HCT116 (cell line): Measurements from ENCODE around the gene GPX3.
A peak's percentile ranks its signal among the peaks of the same experiment; 100 is the strongest.

Experiments
- CEBPB ChIP-seq: IDR thresholded peaks from 2 replicates; pipeline ENCODE4 v1.6.1; 2012; ENCODE audit warnings: low read depth
- EGR1 ChIP-seq: IDR thresholded peaks from 2 replicates; pipeline ENCODE4 v1.6.1; 2012; ENCODE audit warnings: low read depth
- EZH2 ChIP-seq: fragments of 200-600 bp; sonication (generic); IDR thresholded peaks from 2 replicates; pipeline ENCODE4 v1.6.1; 2017; ENCODE audit warnings: antibody characterized with exemption, mixed run types
- POLR2A ChIP-seq: IDR thresholded peaks from 2 replicates; pipeline ENCODE4 v1.7.0; 2011; ENCODE audit warnings: borderline replicate concordance; ENCODE audit not compliant: insufficient read depth, insufficient read length; ENCODE audit errors: extremely low read depth
- POLR2AphosphoS5 ChIP-seq: IDR thresholded peaks from 2 replicates; pipeline ENCODE4 v1.6.1; 2011; ENCODE audit warnings: mild to moderate bottlenecking, low read depth, low read length, moderate library complexity
- SIN3A ChIP-seq: IDR thresholded peaks from 2 replicates; pipeline ENCODE4 v1.6.1; 2012; ENCODE audit warnings: low read depth
- TCF7L2 ChIP-seq: IDR thresholded peaks from 2 replicates; pipeline ENCODE4 v1.7.0; 2011; ENCODE audit warnings: borderline replicate concordance, inconsistent platforms; ENCODE audit not compliant: insufficient read depth, insufficient read length; ENCODE audit errors: extremely low read depth
- YY1 ChIP-seq: IDR thresholded peaks from 2 replicates; pipeline ENCODE4 v1.6.1; 2011; ENCODE audit warnings: low read length, low read depth, moderate library complexity, mild to moderate bottlenecking; ENCODE audit not compliant: insufficient replicate concordance; ENCODE audit errors: extremely low read depth
- ZBTB33 ChIP-seq: IDR thresholded peaks from 2 replicates; pipeline ENCODE4 v1.6.1; 2011; ENCODE audit warnings: mild to moderate bottlenecking, low read length, moderate library complexity; ENCODE audit not compliant: insufficient replicate concordance; ENCODE audit errors: extremely low read depth
- ZFX ChIP-seq: fragments of 450-650 bp; IDR thresholded peaks from 2 replicates; pipeline ENCODE4 v1.6.1; 2017
- TF ChIP-seq, protein P1 (sequence below), 3 experiments: fragments of 200-600 bp in 1 of 3; sonication (generic) in 1 of 3; IDR thresholded peaks in 2 of 3; conservative IDR thresholded peaks in 1 of 3; 2 replicates each; pipeline ENCODE4 v1.5.1; 2012 to 2017; ENCODE audit warnings: low read depth in 2 of 3, low read length in 2 of 3, antibody characterized with exemption in 1 of 3, borderline replicate concordance in 1 of 3, control low read depth in 1 of 3, mild to moderate bottlenecking in 1 of 3, mixed read lengths in 1 of 3, mixed run types in 1 of 3, moderate library complexity in 1 of 3; ENCODE audit not compliant: insufficient read depth in 1 of 3

GRCh38 chr5:151040211-151040747 lies 19.9 kb downstream of the GPX3 start:
- TF ChIP-seq TCF7L2, result no peak
- TF ChIP-seq POLR2AphosphoS5, result no peak
- TF ChIP-seq EZH2, result no peak
- TF ChIP-seq, protein P1, sequence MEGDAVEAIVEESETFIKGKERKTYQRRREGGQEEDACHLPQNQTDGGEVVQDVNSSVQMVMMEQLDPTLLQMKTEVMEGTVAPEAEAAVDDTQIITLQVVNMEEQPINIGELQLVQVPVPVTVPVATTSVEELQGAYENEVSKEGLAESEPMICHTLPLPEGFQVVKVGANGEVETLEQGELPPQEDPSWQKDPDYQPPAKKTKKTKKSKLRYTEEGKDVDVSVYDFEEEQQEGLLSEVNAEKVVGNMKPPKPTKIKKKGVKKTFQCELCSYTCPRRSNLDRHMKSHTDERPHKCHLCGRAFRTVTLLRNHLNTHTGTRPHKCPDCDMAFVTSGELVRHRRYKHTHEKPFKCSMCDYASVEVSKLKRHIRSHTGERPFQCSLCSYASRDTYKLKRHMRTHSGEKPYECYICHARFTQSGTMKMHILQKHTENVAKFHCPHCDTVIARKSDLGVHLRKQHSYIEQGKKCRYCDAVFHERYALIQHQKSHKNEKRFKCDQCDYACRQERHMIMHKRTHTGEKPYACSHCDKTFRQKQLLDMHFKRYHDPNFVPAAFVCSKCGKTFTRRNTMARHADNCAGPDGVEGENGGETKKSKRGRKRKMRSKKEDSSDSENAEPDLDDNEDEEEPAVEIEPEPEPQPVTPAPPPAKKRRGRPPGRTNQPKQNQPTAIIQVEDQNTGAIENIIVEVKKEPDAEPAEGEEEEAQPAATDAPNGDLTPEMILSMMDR (IDR thresholded peaks at IDR 0.05 in 2 of 3, conservative IDR thresholded peaks at IDR 0.05 in 1 of 3; ENCODE audit: borderline replicate concordance in 1 of 3, insufficient read depth in 1 of 3, low read depth in 2 of 3, low read length in 2 of 3), result no peak
- no peak for TF ChIP-seq ZFX
- no peak for TF ChIP-seq EGR1
- TF ChIP-seq CEBPB, result peak; percentile 30; the same call in 1 of the 2 replicates
- no peak for TF ChIP-seq ZBTB33
- TF ChIP-seq POLR2A, result no peak
- peak; percentile 66 for TF ChIP-seq SIN3A
- TF ChIP-seq YY1, result no peak
